Activated T-helper 2 cell treated with anti-CD3 and anti-CD28 coated beads, Interferon-gamma antibody, Interleukin-2, Interleukin-4, amounts not matched to agents 10 μg/mL and 5 μg/mL and 100 μg/mL, durations not matched to agents 14 hours and 24 hours and 36 hours (primary cell): ENCODE data around the gene CHST8. TPM values are rescaled to one million over a fixed set of nuclear protein-coding genes. Genes with fewer than 3 reads are reported as not detected.

ENCODE experiments used
- total RNA-seq: library from RNA; stranded (reverse); gene quantifications from 2 replicates; pipeline ENCODE4 v1.2.3, GENCODE V29; 2022

CHST8 gene
- total RNA-seq, 1 donor from 2014 or later = not detected

Other genes starting within 250 kb of the CHST8 start
- 26.1 and 26.5 TPM in 2 replicates for gene CEBPG, start 248.2 kb upstream of the CHST8 start, total RNA-seq
- 18.9 and 23.8 TPM in 2 replicates for gene PEPD, start 100.2 kb upstream of the CHST8 start, total RNA-seq
- gene KCTD15, start 174.9 kb downstream of the CHST8 start, total RNA-seq = 12.9 and 14.1 TPM in 2 replicates